HepG2 (cell line): ENCODE results near the gene SCAMP3. TPM values are rescaled to one million over a fixed set of nuclear protein-coding genes. Genes with fewer than 3 reads are reported as not detected.

Source experiments
- ONECUT2 ChIP-seq: sonication (generic); formaldehyde crosslinking; IDR thresholded peaks from 2 replicates; pipeline ENCODE4 v1.4.0; 2020; ENCODE audit warnings: missing genetic modification reagents
- SALL1 ChIP-seq: sonication (generic); formaldehyde crosslinking; IDR thresholded peaks from 2 replicates; pipeline ENCODE4 v1.8.0; 2022; ENCODE audit warnings: mild to moderate bottlenecking, missing genetic modification reagents
- SMAD3 ChIP-seq: sonication (generic); formaldehyde crosslinking; IDR thresholded peaks from 2 replicates; pipeline ENCODE4 v1.4.0; 2020; ENCODE audit warnings: missing genetic modification reagents
- SMYD3 ChIP-seq: sonication (generic); formaldehyde crosslinking; IDR thresholded peaks from 2 replicates; pipeline ENCODE4 v1.8.1; 2023; ENCODE audit warnings: mild to moderate bottlenecking, missing genetic modification reagents
- STAG1 ChIP-seq: sonication (generic); formaldehyde crosslinking; IDR thresholded peaks from 2 replicates; pipeline ENCODE4 v1.4.0; 2020; ENCODE audit warnings: missing genetic modification reagents
- TOE1 ChIP-seq: sonication (generic); formaldehyde crosslinking; IDR thresholded peaks from 2 replicates; pipeline ENCODE4 v1.4.0; 2020; ENCODE audit warnings: mild to moderate bottlenecking, missing genetic modification reagents
- YEATS2 ChIP-seq: sonication (generic); formaldehyde crosslinking; IDR thresholded peaks from 2 replicates; pipeline ENCODE4 v1.4.0; 2020; ENCODE audit warnings: missing genetic modification reagents, borderline replicate concordance
- ZBTB25 ChIP-seq: IDR thresholded peaks from 2 replicates; pipeline ENCODE4 v1.6.1; 2018; ENCODE audit warnings: missing genetic modification reagents
- ZKSCAN8 ChIP-seq: IDR thresholded peaks from 2 replicates; pipeline ENCODE4 v1.6.1; 2016; ENCODE audit warnings: borderline replicate concordance, missing genetic modification reagents, missing compliant biosample characterization
- ZNF136 ChIP-seq: sonication (generic); formaldehyde crosslinking; IDR thresholded peaks from 2 replicates; pipeline ENCODE4 v1.8.1; 2022; ENCODE audit warnings: low read depth, mild to moderate bottlenecking, moderate library complexity, missing genetic modification reagents
- ZNF292 ChIP-seq: sonication (generic); formaldehyde crosslinking; IDR thresholded peaks from 2 replicates; pipeline ENCODE4 v1.8.1; 2022; ENCODE audit warnings: mild to moderate bottlenecking, low read depth, missing genetic modification reagents, borderline replicate concordance
- ZNF337 ChIP-seq: sonication (generic); formaldehyde crosslinking; IDR thresholded peaks from 2 replicates; pipeline ENCODE4 v1.5.1; 2020; ENCODE audit warnings: missing genetic modification reagents, low read depth, mild to moderate bottlenecking, borderline replicate concordance
- ZNF382 ChIP-seq: sonication (generic); formaldehyde crosslinking; IDR thresholded peaks from 2 replicates; pipeline ENCODE4 v1.5.0; 2020; ENCODE audit warnings: missing genetic modification reagents, mild to moderate bottlenecking, borderline replicate concordance
- ZNF543 ChIP-seq: sonication (generic); formaldehyde crosslinking; IDR thresholded peaks from 2 replicates; pipeline ENCODE4 v1.4.0; 2020; ENCODE audit warnings: mild to moderate bottlenecking, missing genetic modification reagents
- ZNF552 ChIP-seq: sonication (generic); formaldehyde crosslinking; IDR thresholded peaks from 2 replicates; pipeline ENCODE4 v1.9.0; 2022; ENCODE audit warnings: missing genetic modification reagents, mild to moderate bottlenecking, borderline replicate concordance
- ZNF609 ChIP-seq: sonication (generic); formaldehyde crosslinking; IDR thresholded peaks from 2 replicates; pipeline ENCODE4 v1.4.0; 2020; ENCODE audit warnings: mild to moderate bottlenecking, missing genetic modification reagents, borderline replicate concordance
- polyA plus RNA-seq, 8 experiments: library from polyadenylated mRNA; depleted of rRNA in 3 of 8; stranded (reverse) in 7 of 8; unstranded in 1 of 8; fragments of >200 nt; fragmentation: Illumina TruSeq in 4 of 8; extraction: Trizol in 4 of 8; gene quantifications; 2 replicates each; pipeline versions ENCODE4 v1.2.1 to v1.2.3, GENCODE V29; 2011 to 2016; ENCODE audit warnings: low read depth in 4 of 8, missing spikeins in 1 of 8, mixed read lengths in 1 of 8; ENCODE audit not compliant: insufficient read depth in 1 of 8
- total RNA-seq, 5 experiments: library from RNA; depleted of rRNA; stranded (reverse); fragments of >200 nt; fragmentation: Illumina TruSeq; extraction: Trizol; gene quantifications; 2 replicates each; pipeline ENCODE4 v1.2.3, GENCODE V29; 2016; ENCODE audit warnings: low read depth in 1 of 5
- TF ChIP-seq, protein P1 (sequence below): sonication (generic); formaldehyde crosslinking; IDR thresholded peaks from 2 replicates; pipeline ENCODE4 v1.4.0; 2020; ENCODE audit warnings: missing genetic modification reagents
- TF ChIP-seq, protein P2 (sequence below): sonication (generic); formaldehyde crosslinking; IDR thresholded peaks from 2 replicates; pipeline ENCODE4 v1.8.0; 2022; ENCODE audit warnings: missing genetic modification reagents, mild to moderate bottlenecking, borderline replicate concordance
- TF ChIP-seq, protein P3 (sequence below): IDR thresholded peaks from 2 replicates; pipeline ENCODE4 v1.6.1; 2012; ENCODE audit warnings: low read depth, low read length, improper control_type of control experiment

SCAMP3 gene
- total and polyA plus RNA-seq, 2 of the 13 experiments (the other 11 are each of a cell fraction or from before 2014, with no cell fraction given), result 46.8 to 83.3 TPM

DNA sequence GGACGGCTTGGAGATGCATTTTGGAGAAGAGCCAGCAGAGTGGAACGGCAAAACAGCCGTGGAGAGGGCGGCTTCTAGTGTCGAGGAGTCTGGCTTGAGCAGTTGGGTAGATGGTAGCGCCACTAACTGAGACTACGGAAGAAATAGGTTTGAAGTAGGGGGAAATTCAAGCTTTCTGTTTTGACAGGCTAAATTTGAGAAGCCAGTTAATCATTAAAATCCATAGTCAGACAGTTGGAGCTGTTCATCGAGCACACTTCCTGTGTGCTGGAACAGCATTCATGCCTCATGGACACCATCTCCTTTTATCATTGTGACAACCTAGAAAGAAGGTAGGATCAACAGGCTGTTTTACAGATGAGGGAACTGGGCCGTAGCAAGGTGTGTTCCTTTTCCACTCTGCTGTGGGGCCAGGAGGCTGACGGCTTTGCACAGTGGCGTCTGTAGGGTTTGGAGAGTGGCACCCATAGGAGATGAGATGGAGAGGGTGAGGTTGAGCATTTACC is 42.5 kb upstream of the SCAMP3 start (continued):
- TF ChIP-seq ZKSCAN8 (CRISPR knock-in tag) (no peak), ZNF382 (CRISPR knock-in tag) (no peak), STAG1 (CRISPR knock-in tag) (peak; percentile 9; the same call in 1 of the 2 replicates), YEATS2 (no peak), SMYD3 (CRISPR knock-in tag) (no peak), TOE1 (CRISPR knock-in tag) (no peak), ZNF136 (CRISPR knock-in tag) (peak; percentile 63; the same call in 1 of the 2 replicates), ZBTB25 (CRISPR knock-in tag) (no peak), SMAD3 (CRISPR knock-in tag) (peak; percentile 36; the same call in 1 of the 2 replicates), SALL1 (CRISPR knock-in tag) (peak; percentile 45), ZNF552 (no peak), ZNF292 (no peak), ONECUT2 (CRISPR knock-in tag) (no peak), ZNF543 (CRISPR knock-in tag) (no peak), ZNF609 (CRISPR knock-in tag) (peak; percentile 36; the same call in 1 of the 2 replicates), ZNF337 (CRISPR knock-in tag) (peak; percentile 60; the same call in 1 of the 2 replicates)
- TF ChIP-seq, protein P1, sequence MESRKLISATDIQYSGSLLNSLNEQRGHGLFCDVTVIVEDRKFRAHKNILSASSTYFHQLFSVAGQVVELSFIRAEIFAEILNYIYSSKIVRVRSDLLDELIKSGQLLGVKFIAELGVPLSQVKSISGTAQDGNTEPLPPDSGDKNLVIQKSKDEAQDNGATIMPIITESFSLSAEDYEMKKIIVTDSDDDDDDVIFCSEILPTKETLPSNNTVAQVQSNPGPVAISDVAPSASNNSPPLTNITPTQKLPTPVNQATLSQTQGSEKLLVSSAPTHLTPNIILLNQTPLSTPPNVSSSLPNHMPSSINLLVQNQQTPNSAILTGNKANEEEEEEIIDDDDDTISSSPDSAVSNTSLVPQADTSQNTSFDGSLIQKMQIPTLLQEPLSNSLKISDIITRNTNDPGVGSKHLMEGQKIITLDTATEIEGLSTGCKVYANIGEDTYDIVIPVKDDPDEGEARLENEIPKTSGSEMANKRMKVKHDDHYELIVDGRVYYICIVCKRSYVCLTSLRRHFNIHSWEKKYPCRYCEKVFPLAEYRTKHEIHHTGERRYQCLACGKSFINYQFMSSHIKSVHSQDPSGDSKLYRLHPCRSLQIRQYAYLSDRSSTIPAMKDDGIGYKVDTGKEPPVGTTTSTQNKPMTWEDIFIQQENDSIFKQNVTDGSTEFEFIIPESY (CRISPR knock-in tag), result no peak
- TF ChIP-seq, protein P2, sequence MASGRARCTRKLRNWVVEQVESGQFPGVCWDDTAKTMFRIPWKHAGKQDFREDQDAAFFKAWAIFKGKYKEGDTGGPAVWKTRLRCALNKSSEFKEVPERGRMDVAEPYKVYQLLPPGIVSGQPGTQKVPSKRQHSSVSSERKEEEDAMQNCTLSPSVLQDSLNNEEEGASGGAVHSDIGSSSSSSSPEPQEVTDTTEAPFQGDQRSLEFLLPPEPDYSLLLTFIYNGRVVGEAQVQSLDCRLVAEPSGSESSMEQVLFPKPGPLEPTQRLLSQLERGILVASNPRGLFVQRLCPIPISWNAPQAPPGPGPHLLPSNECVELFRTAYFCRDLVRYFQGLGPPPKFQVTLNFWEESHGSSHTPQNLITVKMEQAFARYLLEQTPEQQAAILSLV, result 0 out of 2 replicates have a peak, but pooled peaks have one; percentile 50
- TF ChIP-seq, protein P3, sequence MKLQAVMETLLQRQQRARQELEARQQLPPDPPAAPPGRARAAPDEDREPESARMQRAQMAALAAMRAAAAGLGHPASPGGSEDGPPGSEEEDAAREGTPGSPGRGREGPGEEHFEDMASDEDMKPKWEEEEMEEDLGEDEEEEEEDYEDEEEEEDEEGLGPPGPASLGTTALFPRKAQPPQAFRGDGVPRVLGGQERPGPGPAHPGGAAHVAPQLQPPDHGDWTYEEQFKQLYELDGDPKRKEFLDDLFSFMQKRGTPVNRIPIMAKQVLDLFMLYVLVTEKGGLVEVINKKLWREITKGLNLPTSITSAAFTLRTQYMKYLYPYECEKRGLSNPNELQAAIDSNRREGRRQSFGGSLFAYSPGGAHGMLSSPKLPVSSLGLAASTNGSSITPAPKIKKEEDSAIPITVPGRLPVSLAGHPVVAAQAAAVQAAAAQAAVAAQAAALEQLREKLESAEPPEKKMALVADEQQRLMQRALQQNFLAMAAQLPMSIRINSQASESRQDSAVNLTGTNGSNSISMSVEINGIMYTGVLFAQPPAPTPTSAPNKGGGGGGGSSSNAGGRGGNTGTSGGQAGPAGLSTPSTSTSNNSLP, result no peak
